Neural cell (in vitro differentiated cells): ENCODE measurements around the gene PDE3A. TPM values are rescaled to one million over a fixed set of nuclear protein-coding genes. Genes with fewer than 3 reads are reported as not detected.

ENCODE experiments used
- H2AFZ ChIP-seq: fragments of 200-600, 300-800 bp; sonication (generic), shearing (Covaris generic); 2 replicates; pipeline ENCODE4 v1.6.0; 2014; ENCODE audit warnings: low read depth, mild to moderate bottlenecking, antibody characterized with exemption, low read length, moderate library complexity
- H3F3A ChIP-seq: fragments of 200-600 bp; shearing (Covaris generic); 2 replicates; pipeline ENCODE4 v1.6.1; 2016; ENCODE audit warnings: mild to moderate bottlenecking, moderate library complexity, mixed read lengths, antibody characterized with exemption, low read length; ENCODE audit not compliant: insufficient read depth, poor library complexity, severe bottlenecking
- H3K27ac ChIP-seq: fragments of 200-600, 300-800 bp; sonication (generic), shearing (Covaris generic); 2 replicates; pipeline ENCODE4 v1.5.1; 2014; ENCODE audit warnings: mild to moderate bottlenecking, low read length, moderate library complexity
- H3K27me3 ChIP-seq: fragments of 300-800, 200-600 bp; sonication (generic), shearing (Covaris generic); 2 replicates; pipeline ENCODE4 v1.6.0; 2014; ENCODE audit warnings: mild to moderate bottlenecking, low read depth, low read length, moderate library complexity; ENCODE audit not compliant: insufficient read depth
- H3K36me3 ChIP-seq: fragments of 300-800, 200-600 bp; sonication (generic), shearing (Covaris generic); 2 replicates; pipeline ENCODE4 v1.5.1; 2014; ENCODE audit warnings: mild to moderate bottlenecking, antibody characterized with exemption, low read length, moderate library complexity; ENCODE audit not compliant: insufficient read depth
- H3K4me2 ChIP-seq: fragments of 300-800, 200-600 bp; sonication (generic), shearing (Covaris generic); 2 replicates; pipeline ENCODE4 v1.6.0; 2014; ENCODE audit warnings: mild to moderate bottlenecking, low read length
- H3K4me3 ChIP-seq: fragments of 300-800, 200-600 bp; sonication (generic), shearing (Covaris generic); 2 replicates; pipeline ENCODE4 v1.5.1; 2014; ENCODE audit warnings: mild to moderate bottlenecking, low read length, moderate library complexity
- H3K79me2 ChIP-seq: fragments of 200-600 bp; shearing (Covaris generic); replicated peaks from 2 replicates; pipeline ENCODE4 v1.6.0; 2014; ENCODE audit warnings: mild to moderate bottlenecking, low read length, moderate library complexity; ENCODE audit not compliant: insufficient read depth
- H3K9ac ChIP-seq: fragments of 300-800, 200-600 bp; sonication (generic), shearing (Covaris generic); 2 replicates; pipeline ENCODE4 v1.6.1; 2016; ENCODE audit warnings: mild to moderate bottlenecking, low read length, mixed read lengths
- H3K9me2 ChIP-seq: fragments of 200-600 bp; shearing (Covaris generic); 2 replicates; pipeline ENCODE4 v1.6.1; 2016; ENCODE audit warnings: mild to moderate bottlenecking, low read length, mixed read lengths; ENCODE audit not compliant: insufficient read depth
- H3K9me3 ChIP-seq: fragments of 200-600, 300-800 bp; sonication (generic), shearing (Covaris generic); 2 replicates; pipeline ENCODE4 v1.6.1; 2016; ENCODE audit warnings: mild to moderate bottlenecking, mixed run types, low read length, moderate library complexity, mixed read lengths
- H4K20me1 ChIP-seq: fragments of 200-600 bp; shearing (Covaris generic); 2 replicates; pipeline ENCODE4 v1.6.1; 2016; ENCODE audit warnings: mild to moderate bottlenecking, mixed run types; ENCODE audit not compliant: insufficient read depth
- EP300 ChIP-seq: fragments of 450-650 bp; conservative IDR thresholded peaks from 2 replicates; pipeline ENCODE4 v1.6.1; 2014; ENCODE audit warnings: antibody characterized with exemption, mild to moderate bottlenecking, moderate library complexity; ENCODE audit not compliant: poor library complexity, severe bottlenecking
- EZH2 ChIP-seq: fragments of 200-600, 300-800 bp; shearing (Covaris generic), sonication (generic); IDR thresholded peaks from 2 replicates; pipeline ENCODE4 v1.6.1; 2014; ENCODE audit warnings: antibody characterized with exemption, low read length, borderline replicate concordance, mild to moderate bottlenecking; ENCODE audit not compliant: insufficient read depth, poor library complexity, severe bottlenecking
- MXI1 ChIP-seq: fragments of 450-650 bp; conservative IDR thresholded peaks from 2 replicates; pipeline ENCODE4 v1.6.1; 2014; ENCODE audit warnings: antibody characterized with exemption, mild to moderate bottlenecking; ENCODE audit not compliant: poor library complexity, severe bottlenecking
- POLR2AphosphoS5 ChIP-seq: IDR thresholded peaks from 2 replicates; pipeline ENCODE4 v1.6.1; 2012
- RAD21 ChIP-seq: fragments of 450-650 bp; conservative IDR thresholded peaks from 2 replicates; pipeline ENCODE4 v1.6.1; 2014; ENCODE audit warnings: antibody characterized with exemption, mild to moderate bottlenecking, moderate library complexity
- SMC3 ChIP-seq: fragments of 450-650 bp; conservative IDR thresholded peaks from 2 replicates; pipeline ENCODE4 v1.6.1; 2014; ENCODE audit warnings: antibody characterized with exemption, mild to moderate bottlenecking, moderate library complexity; ENCODE audit not compliant: poor library complexity
- TAF1 ChIP-seq: IDR thresholded peaks from 2 replicates; pipeline ENCODE4 v1.6.1; 2012; ENCODE audit warnings: low read depth
- polyA plus RNA-seq: library from polyadenylated mRNA; depleted of rRNA; stranded (reverse); fragments of >200 nt; gene quantifications from 2 replicates; pipeline ENCODE4 v1.2.3, GENCODE V29; 2014
- TF ChIP-seq, protein P1 (sequence below): fragments of 450-650 bp; IDR thresholded peaks from 2 replicates; pipeline ENCODE4 v1.5.1; 2014; ENCODE audit warnings: antibody characterized with exemption, mild to moderate bottlenecking, moderate library complexity; ENCODE audit not compliant: poor library complexity, severe bottlenecking
- TF ChIP-seq, protein P2 (sequence below): IDR thresholded peaks from 2 replicates; pipeline ENCODE4 v1.6.1; 2012; ENCODE audit warnings: borderline replicate concordance

PDE3A gene
- polyA plus RNA-seq, 1 donor from 2014 or later: 0.94 TPM

GRCh38 chr12:20704860-20705259 lies 336.5 kb downstream of the PDE3A start:
- no peak overlapping the region for H3K4me2 ChIP-seq
- no peak overlapping the region for H3K4me3 ChIP-seq
- no peaks in the 10 kb centered on the region for H3K9me3 ChIP-seq
- H3K36me3 ChIP-seq: no peaks in the 10 kb centered on the region
- no peaks in the 10 kb centered on the region for H3K79me2 ChIP-seq
- no peaks in the 10 kb centered on the region for H4K20me1 ChIP-seq
- no peak overlapping the region for H3K27ac ChIP-seq
- TF ChIP-seq, protein P1, sequence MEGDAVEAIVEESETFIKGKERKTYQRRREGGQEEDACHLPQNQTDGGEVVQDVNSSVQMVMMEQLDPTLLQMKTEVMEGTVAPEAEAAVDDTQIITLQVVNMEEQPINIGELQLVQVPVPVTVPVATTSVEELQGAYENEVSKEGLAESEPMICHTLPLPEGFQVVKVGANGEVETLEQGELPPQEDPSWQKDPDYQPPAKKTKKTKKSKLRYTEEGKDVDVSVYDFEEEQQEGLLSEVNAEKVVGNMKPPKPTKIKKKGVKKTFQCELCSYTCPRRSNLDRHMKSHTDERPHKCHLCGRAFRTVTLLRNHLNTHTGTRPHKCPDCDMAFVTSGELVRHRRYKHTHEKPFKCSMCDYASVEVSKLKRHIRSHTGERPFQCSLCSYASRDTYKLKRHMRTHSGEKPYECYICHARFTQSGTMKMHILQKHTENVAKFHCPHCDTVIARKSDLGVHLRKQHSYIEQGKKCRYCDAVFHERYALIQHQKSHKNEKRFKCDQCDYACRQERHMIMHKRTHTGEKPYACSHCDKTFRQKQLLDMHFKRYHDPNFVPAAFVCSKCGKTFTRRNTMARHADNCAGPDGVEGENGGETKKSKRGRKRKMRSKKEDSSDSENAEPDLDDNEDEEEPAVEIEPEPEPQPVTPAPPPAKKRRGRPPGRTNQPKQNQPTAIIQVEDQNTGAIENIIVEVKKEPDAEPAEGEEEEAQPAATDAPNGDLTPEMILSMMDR: no peak
- TF ChIP-seq, protein P2, sequence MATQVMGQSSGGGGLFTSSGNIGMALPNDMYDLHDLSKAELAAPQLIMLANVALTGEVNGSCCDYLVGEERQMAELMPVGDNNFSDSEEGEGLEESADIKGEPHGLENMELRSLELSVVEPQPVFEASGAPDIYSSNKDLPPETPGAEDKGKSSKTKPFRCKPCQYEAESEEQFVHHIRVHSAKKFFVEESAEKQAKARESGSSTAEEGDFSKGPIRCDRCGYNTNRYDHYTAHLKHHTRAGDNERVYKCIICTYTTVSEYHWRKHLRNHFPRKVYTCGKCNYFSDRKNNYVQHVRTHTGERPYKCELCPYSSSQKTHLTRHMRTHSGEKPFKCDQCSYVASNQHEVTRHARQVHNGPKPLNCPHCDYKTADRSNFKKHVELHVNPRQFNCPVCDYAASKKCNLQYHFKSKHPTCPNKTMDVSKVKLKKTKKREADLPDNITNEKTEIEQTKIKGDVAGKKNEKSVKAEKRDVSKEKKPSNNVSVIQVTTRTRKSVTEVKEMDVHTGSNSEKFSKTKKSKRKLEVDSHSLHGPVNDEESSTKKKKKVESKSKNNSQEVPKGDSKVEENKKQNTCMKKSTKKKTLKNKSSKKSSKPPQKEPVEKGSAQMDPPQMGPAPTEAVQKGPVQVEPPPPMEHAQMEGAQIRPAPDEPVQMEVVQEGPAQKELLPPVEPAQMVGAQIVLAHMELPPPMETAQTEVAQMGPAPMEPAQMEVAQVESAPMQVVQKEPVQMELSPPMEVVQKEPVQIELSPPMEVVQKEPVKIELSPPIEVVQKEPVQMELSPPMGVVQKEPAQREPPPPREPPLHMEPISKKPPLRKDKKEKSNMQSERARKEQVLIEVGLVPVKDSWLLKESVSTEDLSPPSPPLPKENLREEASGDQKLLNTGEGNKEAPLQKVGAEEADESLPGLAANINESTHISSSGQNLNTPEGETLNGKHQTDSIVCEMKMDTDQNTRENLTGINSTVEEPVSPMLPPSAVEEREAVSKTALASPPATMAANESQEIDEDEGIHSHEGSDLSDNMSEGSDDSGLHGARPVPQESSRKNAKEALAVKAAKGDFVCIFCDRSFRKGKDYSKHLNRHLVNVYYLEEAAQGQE: no peak
- no peak for TF ChIP-seq EZH2
- TF ChIP-seq SMC3: no peak
- TF ChIP-seq RAD21: no peak
- TF ChIP-seq POLR2AphosphoS5: no peak
- TF ChIP-seq TAF1: no peak
- no peak overlapping the region for H3K9ac ChIP-seq
- H3K27me3 ChIP-seq: no peaks in the 10 kb centered on the region
- no peaks in the 10 kb centered on the region for H3F3A ChIP-seq
- H2AFZ ChIP-seq: no peak overlapping the region
- H3K9me2 ChIP-seq: no peaks in the 10 kb centered on the region

DNA sequence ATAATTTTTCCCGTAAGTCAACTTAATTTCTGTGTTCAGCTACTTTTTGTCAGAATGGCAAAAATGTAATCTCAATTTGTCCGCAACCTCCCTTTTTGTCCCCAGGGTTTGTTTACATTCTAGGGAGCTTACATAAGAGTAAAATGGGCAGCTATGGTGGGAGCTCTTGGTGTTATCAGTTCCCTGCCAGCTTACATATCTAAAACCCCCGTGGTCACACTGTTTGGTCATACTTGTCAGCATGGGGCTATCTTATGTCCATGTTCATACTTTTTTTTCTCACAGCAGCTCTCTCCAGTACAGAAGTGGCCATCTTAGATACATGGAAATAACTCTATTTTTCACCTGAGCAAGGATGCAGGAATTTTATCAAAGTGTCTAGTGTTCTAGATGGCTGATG lies 343.5 kb downstream of the PDE3A start:
- Histone ChIP-seq H3K4me3 (no peak overlapping the region), H3K36me3 (no peaks in the 10 kb centered on the region), H3K9me3 (no peaks in the 10 kb centered on the region), H3K79me2 (no peaks in the 10 kb centered on the region), H3F3A (no peaks in the 10 kb centered on the region), H3K9me2 (no peaks in the 10 kb centered on the region), H3K4me2 (no peak overlapping the region), H2AFZ (no peak overlapping the region), H3K27ac (no peak overlapping the region), H3K27me3 (no peaks in the 10 kb centered on the region), H3K9ac (no peak overlapping the region), H4K20me1 (no peaks in the 10 kb centered on the region)
- TF ChIP-seq MXI1 (no peak), RAD21 (no peak), EP300 (no peak), SMC3 (no peak), EZH2 (no peak), TAF1 (no peak), POLR2AphosphoS5 (no peak)
- TF ChIP-seq, protein P1: no peak
- TF ChIP-seq, protein P2: no peak
